HEK293T (cell line): ENCODE measurements around the gene UBASH3A.

Experiments
- ARNT ChIP-seq: fragments of 450-650 bp; IDR thresholded peaks from 2 replicates; pipeline ENCODE4 v1.6.1; 2017; ENCODE audit warnings: mild to moderate bottlenecking
- BHLHE40 ChIP-seq: fragments of 450-650 bp; IDR thresholded peaks from 2 replicates; pipeline ENCODE4 v1.6.1; 2016; ENCODE audit warnings: mild to moderate bottlenecking, moderate library complexity, borderline replicate concordance
- ELF4 ChIP-seq: fragments of 450-650 bp; IDR thresholded peaks from 2 replicates; pipeline ENCODE4 v1.6.1; 2017; ENCODE audit warnings: antibody characterized with exemption
- FOXM1 ChIP-seq: fragments of 450-650 bp; IDR thresholded peaks from 2 replicates; pipeline ENCODE4 v1.6.1; 2017; ENCODE audit warnings: mild to moderate bottlenecking, borderline replicate concordance
- HDGF ChIP-seq: fragments of 450-650 bp; IDR thresholded peaks from 2 replicates; pipeline ENCODE4 v1.6.1; 2017; ENCODE audit warnings: antibody characterized with exemption, borderline replicate concordance
- NFRKB ChIP-seq: fragments of 450-650 bp; IDR thresholded peaks from 2 replicates; pipeline ENCODE4 v1.6.1; 2016; ENCODE audit warnings: mild to moderate bottlenecking, moderate library complexity
- SP1 ChIP-seq: fragments of 450-650 bp; IDR thresholded peaks from 2 replicates; pipeline ENCODE4 v1.6.1; 2017
- TARDBP ChIP-seq: fragments of 450-650 bp; IDR thresholded peaks from 2 replicates; pipeline ENCODE4 v1.6.1; 2016
- ZNF384 ChIP-seq: fragments of 450-650 bp; IDR thresholded peaks from 2 replicates; pipeline ENCODE4 v1.6.1; 2016

DNA sequence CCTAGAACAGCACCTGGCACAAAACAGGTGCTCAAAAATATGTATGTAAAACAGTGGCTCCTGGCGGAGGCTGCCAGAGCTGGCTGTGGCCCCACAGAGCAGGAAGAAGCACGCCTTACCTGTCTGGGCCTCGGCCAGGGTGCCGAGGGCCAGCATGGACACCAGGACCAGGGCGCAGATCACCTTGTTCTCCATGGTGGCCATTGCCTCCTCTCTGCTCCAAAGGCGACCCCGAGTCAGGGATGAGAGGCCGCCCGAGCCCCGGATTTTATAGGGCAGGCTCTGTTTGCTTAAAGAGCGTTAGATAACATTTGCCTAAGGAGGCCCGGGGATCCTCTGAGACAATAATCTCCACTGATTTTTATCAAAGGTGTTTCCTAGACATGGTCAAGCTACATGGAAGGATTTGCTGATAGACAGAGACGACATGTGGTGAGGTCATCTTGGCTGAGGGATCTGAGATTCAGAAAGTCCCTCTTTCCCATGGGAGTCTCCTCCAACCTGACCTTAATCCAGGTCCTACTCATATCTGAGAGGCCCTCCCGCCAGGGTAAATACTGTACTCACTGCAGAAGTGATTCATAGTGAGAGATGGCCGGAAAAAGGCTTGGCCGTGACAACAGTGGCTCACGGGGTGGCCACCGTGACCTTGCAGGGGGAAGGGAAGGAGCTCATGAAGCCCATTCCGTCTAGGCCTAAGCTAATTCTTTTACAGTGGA, 37.3 kb upstream of the UBASH3A start, which contains the start of gene TFF1:
- TF ChIP-seq BHLHE40 (no peak), TARDBP (no peak), NFRKB (no peak), HDGF (no peak), SP1 (no peak), ZNF384 (no peak), ELF4 (no peak), ARNT (no peak), FOXM1 (no peak)
